Cardiac fibroblast (primary cell): ENCODE data around the gene IRAK1.

Experiments used
- DNase-seq, 2 donors: peaks; one replicate each; pipeline versions ENCODE4 v3.0.0 to v3.0.0-alpha.2; 2010; ENCODE audit warnings: low read depth in 2 of 2
- H3K4me3 ChIP-seq, 2 donors: replicated peaks in 1 of 2; 1 replicate in 1 of 2; 2 replicates in 1 of 2; pipeline ENCODE4 v1.5.1; 2011; ENCODE audit warnings: low read depth in 2 of 2, low read length in 2 of 2, mild to moderate bottlenecking in 2 of 2, moderate library complexity in 1 of 2
- TF ChIP-seq, protein P1 (sequence below): IDR thresholded peaks from one replicate; pipeline ENCODE4 v1.5.1; 2011; ENCODE audit warnings: low read depth, mild to moderate bottlenecking, low read length, inconsistent platforms

IRAK1 gene

DNA sequence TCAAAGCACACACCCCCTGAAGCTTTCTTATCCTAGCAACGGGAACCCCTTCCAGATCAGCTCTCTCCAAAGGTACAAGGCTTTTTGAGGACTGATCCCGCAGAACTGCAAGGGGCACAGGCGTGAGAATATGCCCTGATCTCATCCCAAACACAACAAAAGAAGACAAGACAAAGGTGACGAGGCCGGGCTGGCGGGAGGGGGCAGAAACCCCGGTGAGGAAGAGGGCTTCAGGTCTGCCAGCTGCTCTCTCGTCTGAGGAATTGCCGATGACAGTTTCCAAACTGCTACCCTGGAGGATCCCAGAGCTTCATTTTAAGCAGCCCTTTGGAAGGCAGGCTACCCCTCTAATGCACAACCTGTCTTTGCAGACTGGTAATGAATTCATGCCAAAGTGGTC lies 51.4 kb downstream of the IRAK1 start:
- TF ChIP-seq, protein P1, sequence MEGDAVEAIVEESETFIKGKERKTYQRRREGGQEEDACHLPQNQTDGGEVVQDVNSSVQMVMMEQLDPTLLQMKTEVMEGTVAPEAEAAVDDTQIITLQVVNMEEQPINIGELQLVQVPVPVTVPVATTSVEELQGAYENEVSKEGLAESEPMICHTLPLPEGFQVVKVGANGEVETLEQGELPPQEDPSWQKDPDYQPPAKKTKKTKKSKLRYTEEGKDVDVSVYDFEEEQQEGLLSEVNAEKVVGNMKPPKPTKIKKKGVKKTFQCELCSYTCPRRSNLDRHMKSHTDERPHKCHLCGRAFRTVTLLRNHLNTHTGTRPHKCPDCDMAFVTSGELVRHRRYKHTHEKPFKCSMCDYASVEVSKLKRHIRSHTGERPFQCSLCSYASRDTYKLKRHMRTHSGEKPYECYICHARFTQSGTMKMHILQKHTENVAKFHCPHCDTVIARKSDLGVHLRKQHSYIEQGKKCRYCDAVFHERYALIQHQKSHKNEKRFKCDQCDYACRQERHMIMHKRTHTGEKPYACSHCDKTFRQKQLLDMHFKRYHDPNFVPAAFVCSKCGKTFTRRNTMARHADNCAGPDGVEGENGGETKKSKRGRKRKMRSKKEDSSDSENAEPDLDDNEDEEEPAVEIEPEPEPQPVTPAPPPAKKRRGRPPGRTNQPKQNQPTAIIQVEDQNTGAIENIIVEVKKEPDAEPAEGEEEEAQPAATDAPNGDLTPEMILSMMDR: no peak
- peak overlapping the region in 1 of 2 donors; percentile 80 for H3K4me3 ChIP-seq
- DNase-seq: no peak

DNA sequence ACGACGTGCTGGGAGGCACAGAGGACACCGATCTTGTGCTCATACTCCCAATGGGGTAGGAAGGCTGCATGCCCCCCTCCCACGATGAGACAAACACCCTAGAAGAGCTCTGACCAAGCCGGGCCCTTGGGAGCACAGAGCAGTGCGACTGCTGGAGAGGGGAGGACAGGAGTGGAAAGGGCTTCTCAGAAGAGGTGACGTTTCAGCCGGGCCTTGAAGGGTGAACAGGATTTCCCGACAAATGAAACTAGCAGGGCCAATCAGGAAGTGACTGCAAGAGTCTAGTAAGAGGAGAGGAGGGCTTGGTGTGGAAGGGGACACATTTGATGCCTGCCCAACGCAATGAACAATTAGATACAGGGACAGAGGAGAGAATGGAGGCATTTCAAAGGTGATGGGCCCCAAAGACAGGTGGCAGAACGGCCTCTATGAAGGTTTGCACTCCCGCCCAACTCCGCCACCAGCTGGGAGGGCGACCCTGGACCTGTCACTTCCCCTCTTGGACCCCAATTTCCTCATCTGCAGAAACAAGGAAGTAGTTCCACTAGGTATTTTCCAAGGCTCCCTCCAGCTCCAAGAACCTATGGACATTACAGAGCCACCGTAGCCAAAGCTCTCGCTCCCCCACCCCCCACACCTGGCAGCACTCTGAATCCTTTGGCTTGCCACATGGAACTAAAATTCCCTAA lies 52.0 kb downstream of the IRAK1 start:
- H3K4me3 ChIP-seq: no peak overlapping the region
- TF ChIP-seq, protein P1: no peak
- no peak for DNase-seq

DNA sequence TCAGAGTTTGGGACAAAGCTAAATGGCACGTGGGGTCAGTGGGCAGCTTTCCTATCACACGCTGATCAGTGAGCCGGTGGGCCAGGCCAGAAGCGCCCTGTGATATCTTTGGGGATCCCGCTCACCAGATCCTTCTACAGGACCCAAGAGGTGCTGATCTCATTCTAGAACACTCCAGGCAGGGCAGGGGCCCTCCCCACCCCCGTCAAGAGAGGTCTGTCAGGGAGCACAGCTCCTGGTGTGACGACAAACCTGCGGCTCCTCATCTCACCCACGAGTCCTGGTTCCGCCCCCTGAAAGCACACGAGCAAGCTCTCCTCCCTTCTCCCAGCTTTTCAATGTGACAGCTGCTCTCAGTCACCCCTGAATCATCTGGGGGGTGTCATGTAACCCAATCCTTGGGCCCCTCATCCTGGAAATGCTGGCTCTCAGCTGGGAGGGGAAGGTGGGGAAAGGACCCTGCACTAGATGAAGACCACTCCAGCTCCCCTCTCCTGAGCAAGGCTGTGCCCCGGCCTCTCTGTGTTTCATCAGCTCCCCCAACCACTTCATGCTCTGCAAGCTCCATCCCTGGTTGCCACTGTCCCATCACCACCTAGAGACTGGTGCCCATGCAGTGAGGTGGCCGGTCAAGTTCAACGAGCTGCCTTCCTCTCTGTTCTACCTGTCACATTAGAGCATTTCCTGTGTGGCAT lies 52.7 kb downstream of the IRAK1 start:
- TF ChIP-seq, protein P1: no peak
- no peak overlapping the region for H3K4me3 ChIP-seq
- DNase-seq: no peak

DNA sequence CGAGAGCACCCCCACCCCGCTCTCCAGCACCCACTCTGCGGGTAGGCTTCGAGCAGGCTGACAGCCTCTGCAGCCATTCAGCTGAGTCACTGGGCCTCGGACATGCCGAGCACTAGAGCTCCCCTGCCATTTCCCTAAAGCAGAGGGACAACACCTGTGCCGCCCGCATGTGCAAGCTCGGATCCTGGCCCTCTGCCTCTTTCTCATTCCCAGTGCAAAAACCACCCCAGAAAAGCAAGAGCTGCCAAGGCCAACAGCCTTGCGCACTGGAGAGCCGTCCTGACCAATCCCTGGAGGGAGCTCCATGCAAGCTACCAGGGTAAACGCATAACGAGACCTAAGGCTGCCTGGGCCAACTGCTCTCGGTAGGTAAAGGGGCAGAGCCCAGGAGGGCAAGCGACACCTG lies 53.4 kb downstream of the IRAK1 start:
- TF ChIP-seq, protein P1: no peak
- peak in 1 of 2 donors; percentile 15 for DNase-seq
- no peak overlapping the region for H3K4me3 ChIP-seq

DNA sequence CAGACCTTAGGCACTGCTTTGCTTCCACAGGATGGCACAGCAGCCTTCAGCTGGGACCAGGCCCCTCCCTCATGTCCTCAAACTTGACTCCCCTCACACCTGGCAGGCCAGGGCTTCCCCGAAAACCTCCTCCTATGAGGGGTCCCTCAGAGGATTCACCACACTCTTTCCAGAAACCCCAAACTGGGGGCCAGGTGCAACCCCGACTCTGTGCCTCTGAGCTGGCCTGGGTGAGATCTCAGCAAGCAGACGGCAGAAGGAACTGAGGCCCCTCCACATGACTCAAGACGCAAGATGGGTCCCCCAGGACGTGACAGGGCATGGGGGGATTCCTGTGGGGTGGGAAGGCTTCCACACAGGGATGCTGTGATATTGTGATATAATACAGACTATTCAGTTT lies 54.3 kb downstream of the IRAK1 start:
- TF ChIP-seq, protein P1: no peak
- H3K4me3 ChIP-seq: no peak overlapping the region

DNA sequence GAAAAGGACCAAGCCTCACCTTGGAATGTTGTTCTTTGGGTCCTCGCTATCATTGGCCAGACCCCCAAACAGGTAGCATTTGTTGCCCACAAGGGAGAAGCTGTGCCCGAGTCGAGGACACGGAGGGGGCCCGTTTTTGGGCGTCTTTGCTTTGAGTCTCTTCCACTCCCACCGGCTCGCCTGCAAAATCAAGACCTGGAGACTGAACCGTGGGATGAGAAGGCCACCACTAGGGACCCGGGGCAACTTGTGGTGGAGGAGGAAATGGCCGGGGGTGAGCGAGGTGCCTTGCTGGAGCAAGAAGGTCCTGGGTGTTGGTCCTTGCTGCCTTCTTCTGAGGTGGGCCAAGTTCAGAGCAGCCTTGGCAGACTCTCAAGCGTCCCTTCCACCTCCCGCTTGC lies 55.6 kb downstream of the IRAK1 start:
- TF ChIP-seq, protein P1: no peak
- no peak overlapping the region for H3K4me3 ChIP-seq
- no peak for DNase-seq

More for the DNA sequence above, 54.3 kb downstream of the IRAK1 start:
- DNase-seq: no peak
